ENCODE results near the gene BUD23.
"Not testable (repeated sequence)": the region's sequence is repeated elsewhere in the genome, so short reads cannot be mapped to it uniquely, and the experiment has no call there.

The BUD23 gene

DNA sequence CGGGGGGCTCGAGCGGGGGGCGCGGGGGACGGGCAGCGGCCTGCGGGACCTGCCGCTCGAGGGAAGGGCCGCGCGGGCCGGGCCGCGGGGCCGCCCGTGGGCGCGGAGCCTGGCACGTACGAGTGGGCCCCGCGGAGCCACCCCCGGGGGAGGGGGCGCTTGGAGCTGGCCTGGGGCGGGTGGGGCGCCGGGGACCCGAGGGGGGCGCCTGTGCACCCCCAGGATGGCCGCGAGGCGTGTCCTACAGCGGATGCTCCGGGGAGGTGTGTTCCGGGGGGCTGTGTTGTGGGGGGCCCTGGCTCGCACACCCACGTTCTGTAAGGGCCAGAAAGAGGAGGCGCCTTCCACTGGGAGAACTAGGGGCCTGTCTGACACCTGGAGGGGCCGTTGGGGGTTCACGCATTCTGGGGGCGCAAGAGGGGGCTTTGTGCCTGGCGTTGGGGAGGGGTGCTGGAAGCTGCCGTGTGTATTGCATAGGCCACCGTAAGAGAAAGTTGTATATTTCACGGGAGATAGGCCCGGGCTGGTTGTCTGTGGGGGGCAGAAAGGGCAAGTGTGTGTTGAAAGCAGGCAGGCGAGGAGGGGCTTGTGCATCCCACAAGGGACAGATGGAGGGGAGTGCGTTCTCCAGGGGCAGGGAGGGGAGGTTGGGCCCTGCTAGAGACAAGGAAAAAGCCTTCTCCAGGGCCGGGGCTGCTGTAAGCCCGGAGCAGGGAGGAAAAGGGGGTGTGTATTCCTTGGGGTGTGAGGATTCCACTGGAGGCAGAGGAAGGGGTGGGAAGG lies 15.1 kb upstream of the BUD23 start:
- DNase-seq (ENCODE audit: low spot score): peak; percentile 28
- FAIRE-seq: peak; percentile 20

DNA sequence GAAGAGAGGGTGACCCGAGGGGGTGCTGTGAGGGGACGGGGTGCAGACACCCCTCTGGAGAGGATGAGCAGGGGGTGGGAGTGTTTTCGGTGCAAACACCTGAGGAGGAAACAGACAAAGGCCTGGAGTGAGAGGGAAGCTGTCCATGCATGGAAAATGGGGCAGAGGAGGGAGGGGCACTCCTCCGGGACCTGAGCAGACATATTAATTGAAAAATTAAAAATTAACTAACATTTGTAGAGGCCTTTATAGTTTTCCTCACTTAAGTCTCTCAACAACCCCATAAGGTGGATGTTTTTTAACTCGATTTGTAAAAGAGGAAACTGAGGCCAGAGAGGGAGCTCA lies 14.5 kb upstream of the BUD23 start:
- FAIRE-seq (no peak), DNase-seq (ENCODE audit: low spot score) (no peak)

DNA sequence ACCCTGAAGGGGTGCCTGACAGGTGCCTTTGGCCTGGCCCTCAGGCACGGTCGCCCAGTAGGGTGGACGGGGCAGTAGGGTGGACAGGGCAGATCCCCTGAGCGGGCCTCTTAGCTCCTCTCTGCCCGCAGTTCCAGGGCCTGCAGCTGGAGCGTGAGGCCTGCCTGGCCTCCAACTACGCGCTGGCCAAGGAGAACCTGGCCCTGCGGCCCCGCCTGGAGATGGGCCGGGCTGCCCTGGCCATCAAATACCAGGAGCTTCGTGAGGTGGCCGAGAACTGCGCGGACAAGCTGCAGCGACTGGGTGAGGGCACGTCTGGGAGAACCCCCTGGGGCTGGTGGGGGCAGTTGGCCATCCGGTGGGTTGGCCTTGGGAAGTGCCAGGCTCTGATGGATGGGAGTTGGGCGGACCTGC lies 14.1 kb upstream of the BUD23 start:
- no peak for DNase-seq (ENCODE audit: low spot score)
- no peak for FAIRE-seq

DNA sequence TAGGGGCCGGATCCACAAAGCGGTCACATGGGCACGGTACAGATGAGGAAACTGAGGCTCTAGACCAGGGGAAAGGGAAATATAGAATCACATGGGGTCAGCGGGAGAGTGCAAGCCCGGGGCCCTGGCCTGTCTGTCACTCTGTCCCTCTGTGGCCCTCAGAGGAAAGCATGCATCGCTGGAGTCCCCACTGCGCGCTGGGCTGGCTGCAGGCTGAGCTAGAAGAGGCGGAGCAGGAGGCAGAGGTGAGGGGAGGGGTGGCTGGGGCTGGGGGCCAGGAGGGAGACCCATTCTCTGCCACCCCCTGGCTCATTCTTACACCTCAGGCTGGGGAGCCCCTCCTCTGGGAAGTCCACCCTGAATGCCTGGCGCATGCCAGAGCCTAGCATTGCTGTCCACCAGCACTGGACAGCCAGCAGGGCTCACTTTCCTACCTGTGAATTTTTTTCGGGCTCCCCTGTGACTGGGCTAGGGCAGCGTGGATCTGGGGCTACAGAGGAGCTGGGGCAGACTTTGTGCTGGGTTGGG lies 13.5 kb upstream of the BUD23 start:
- FAIRE-seq: no peak
- no peak for DNase-seq (ENCODE audit: low spot score)

DNA sequence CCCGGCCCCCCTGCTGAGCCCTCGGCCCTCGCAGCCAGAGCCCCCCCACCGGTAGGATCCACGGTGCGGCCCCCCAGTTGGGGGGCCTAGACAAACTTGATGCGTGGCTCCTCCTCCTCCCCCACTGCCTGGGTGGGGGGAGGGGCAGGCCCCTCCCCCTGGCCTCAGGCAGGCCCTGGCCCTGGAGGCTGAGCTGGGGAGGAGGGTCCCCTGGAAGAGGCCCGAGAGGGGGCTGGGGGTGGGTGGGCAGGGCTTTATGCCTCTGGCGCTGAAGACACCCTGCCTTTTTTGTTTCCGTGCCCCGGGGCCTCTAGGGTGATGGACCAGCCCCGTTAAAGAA lies 12.1 kb upstream of the BUD23 start:
- no peak for DNase-seq (ENCODE audit: low spot score)
- FAIRE-seq: no peak

DNA sequence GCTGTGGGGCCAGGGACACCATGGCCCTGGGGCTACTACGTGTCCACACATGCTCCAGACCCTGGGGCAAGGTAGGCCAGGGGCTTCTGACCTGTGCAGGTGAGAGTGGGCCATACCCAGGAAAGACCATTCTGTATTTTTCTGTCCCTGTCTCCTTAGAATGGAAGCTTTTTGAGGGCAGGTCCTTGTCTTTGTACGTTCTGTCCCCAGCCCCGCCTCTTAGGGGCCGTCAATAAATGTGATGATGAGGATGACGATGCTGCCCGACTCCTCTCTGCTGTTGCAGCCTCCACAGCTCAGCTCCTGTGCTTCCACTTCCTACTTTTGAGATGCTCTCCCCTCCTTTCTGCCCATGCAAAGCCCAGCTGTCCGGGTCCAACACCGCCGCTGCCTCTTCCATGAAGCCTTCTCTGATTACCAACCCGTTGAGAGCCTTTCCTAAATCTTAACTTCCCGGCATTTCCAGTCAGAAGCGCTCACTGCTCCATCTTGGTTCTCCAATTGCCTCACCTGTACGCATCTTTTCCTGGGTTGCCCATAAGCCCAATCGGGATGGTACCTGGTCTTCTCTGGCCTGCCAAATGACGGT lies 11.4 kb upstream of the BUD23 start:
- DNase-seq (ENCODE audit: low spot score): no peak
- no peak for FAIRE-seq

DNA sequence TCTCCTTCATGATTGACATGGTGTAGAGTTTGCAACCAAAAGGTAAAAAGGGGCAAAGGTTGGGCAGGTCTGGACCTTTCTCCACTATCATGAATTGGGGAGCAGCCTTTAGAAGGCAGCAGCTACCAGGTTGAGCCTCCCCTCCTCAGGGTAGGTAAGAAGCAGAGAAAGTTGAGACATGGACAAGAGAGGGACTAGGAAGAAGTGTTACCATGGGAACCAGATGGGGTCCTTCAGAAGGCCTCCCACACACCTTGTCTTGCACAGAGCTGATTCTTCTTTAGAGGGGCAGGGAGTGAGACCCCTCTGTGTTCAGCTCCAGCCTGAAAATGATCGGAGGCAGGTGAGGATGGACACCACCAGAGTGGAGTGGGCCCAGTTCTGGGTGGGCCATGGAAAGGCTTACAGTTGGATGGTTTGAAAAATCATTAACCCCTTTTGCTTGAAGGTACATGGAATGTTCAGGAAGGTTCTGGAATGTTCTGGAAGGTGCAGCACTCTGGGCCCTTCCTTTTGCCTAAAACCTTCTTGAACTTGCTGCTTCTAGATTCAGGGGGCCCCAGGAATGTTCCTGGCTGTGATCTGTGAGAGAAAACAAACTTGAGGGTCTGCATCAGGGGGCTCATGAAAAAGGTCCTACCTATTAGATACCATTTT lies 8.8 kb upstream of the BUD23 start:
- no peak for FAIRE-seq
- DNase-seq (ENCODE audit: low spot score): no peak

DNA sequence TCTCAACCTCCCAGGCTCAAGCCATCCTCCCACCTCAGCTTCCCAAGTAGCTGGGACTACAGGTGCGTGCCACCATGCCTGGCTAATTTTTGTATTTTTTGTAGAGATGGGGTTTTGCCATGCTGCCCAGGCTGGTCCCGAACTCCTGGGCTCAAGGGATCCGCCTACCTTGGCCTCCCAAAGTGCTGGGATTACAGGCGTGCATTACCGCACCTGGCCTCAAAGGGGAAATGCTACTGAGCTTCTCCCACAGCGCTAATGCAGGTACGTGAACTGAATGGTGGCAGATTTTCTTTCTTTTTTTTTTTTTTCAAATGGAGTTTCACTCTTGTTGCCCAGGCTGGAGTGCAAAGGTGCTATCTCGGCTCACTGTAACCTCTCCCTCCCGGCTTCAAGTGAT lies 7.3 kb upstream of the BUD23 start:
- not testable (repeated sequence) for FAIRE-seq; DNase-seq (ENCODE audit: low spot score)

DNA sequence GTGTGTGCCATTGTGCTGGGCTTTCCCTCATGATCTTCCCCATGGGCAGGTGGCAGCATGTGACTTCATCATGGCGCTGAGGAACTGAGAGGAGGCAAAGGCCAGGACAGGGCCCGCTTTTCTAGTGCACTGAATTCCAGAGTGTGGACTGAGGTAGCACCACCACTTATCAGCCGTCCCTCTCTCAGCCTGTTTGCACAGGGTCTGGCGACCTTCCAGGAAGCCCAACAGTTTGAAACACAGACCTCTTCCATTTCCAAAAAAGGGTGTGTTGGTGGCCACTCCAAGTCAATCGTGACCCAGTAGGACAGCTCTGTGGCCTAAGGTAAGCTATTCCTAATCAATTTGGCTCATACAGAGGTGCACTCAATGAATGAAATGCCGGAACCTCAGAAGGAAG lies 4.5 kb upstream of the BUD23 start:
- no peak for DNase-seq (ENCODE audit: low spot score)
- no peak for FAIRE-seq

DNA sequence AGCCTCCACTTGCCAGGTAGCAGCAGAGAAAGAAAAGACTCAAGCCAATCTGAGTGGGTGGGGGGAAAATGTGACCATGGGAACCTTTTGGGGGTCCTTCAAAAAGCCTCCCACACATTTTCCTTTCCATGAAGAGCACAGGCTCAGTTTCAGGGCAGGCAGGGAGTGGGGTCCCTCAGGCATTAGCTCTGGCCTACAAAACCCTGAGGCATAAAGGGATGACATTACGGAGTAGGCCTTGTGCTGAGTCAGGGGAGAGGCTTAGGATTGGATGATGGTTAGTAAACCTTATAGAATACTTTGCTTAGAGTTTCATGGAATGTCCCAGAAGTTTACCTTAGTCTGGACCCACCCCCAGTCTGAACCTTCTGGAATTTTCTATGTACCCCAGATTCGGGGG lies 3.7 kb upstream of the BUD23 start:
- no peak for DNase-seq (ENCODE audit: low spot score)
- FAIRE-seq: no peak

DNA sequence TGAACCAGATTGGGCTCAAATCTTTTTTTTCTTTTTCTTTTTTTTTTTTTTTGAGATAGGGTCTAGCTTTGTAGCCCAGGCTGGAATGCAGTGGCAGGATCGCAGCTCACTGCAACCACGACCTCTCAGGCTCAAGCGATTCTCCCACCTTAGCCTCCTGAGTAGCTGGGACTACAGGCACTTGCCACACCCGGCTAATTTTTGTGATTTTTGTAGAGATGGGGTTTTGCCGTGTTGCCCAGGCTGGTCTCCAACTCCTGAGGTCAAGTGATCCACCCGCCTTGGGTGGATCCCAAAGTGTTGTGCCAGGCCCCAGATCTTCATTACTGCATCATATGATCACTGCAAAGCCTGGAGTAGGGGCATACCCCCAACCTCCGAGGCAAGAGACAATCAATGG lies 2.9 kb upstream of the BUD23 start:
- FAIRE-seq: no peak
- no peak for DNase-seq (ENCODE audit: low spot score)

DNA sequence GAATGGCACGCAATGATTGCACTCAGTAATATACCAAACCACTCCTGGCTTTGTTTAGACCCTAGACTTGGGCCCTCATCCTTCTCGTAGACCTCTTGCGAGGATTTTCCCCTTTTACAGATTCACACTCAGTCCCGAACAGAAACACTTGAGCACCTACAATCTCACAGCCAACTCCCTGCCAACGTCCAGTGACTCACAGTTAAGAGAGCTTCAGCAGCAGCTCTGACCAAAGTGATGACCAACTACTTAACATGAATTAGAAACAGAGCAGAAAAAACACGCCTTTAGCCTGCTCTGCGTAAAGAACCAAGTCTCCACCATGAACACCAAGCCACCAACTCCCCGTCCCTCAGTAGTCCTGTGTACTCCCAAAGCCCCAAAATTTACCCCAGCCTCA lies 2.4 kb upstream of the BUD23 start:
- DNase-seq (ENCODE audit: low spot score): no peak
- FAIRE-seq: no peak

DNA sequence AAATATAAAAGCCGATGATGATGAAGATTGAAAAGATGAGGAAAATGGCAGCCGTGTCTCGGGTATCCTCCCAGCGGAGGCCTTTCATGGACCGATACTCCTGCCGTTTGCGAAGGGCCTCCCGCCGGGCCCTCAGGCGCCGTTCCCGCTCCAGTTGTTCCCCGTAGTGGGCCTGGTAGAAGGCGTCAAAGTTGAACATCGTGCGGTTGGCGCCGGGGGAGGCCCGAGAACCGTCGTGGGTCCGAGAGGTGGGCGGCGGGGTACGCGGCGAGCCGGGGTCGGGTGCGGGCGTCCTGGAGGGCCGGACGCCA lies 697 bp upstream of the BUD23 start:
- FAIRE-seq: no peak
- no peak for DNase-seq (ENCODE audit: low spot score)

DNA sequence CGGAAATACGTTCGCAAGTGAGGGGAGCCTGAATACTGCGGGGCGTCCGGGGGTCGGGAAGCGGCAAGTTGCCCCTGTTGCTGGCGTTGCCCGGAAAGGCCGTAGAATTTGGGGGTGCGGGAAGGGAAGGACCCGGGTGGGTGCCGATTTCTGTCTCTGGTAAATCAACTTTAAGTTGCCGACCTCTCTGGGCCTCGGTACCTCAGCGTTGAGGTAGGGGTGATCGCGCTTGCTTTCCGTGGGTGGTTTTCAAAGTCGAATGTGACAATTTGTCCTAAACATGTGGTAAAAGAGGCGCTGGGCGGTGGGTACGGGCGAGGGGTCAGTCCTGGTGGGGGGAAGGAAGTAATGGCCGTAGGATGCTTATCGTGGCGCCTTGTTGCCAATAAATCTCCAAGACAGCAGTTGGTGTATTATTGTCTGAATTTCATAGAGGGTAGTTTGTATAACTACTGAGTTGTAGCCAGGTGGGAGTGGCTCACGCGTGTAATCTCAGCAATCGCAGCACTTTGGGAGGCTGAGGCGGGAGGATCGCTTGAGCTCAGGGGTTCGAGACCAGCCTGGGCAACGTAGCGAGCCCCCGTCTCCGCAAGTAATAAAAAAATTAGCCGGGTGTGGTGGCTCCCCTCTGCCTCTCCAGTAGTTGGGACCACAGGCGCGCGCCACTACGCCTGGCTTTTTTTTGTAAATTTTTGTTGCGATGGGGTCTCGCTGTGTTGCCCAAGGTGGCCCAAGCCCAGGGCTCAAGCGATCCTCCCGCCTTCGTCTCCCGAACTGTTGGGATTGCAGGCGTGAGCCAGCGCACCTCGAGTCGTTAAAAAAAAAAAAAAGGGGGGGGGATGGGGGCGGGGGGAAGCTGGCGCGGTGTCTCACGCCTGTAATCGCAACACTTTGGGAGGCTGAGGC lies 644 bp downstream of the BUD23 start:
- no peak for DNase-seq (ENCODE audit: low spot score)
- no peak for FAIRE-seq

DNA sequence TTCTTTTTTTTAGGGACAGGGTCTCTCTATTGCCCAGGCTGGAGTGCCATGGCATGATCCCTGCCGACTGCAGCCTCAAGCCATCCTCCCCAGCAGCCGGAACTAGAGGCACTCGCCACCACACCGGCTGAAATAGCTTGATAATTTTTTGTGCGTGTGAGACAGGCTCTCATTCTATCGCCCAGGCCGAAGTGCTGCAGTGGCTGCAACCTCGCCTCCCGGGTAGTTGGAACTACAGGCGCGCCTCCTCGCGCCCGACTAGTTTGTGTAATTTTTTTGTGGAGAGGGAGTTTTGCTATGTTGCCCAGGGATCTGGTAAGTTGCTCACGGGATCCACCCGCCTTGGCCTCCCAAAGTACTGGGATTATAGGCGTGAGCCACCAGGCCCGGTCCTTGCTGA lies 1.9 kb downstream of the BUD23 start:
- DNase-seq (ENCODE audit: low spot score): no peak
- no peak for FAIRE-seq

DNA sequence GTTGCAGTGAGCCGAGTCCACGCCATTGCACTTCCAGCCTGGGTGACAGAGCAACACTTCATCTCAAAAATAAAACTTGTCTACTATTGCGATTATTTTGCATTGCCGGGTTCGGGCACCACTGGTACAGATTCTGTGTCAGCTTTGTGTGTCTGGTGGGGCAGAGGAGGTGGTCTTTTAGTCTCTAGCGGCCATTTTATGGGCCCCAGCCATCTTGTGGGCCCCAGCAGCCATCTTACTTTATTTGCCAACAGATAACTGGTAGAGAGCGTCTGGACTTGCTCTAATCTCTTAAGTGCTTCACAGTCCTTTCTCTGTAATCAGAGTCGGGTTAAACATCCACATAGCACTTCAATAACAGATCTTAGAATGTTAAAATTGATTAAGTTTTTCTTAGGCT lies 4.9 kb downstream of the BUD23 start:
- DNase-seq (ENCODE audit: low spot score) (no peak), FAIRE-seq (no peak)

DNA sequence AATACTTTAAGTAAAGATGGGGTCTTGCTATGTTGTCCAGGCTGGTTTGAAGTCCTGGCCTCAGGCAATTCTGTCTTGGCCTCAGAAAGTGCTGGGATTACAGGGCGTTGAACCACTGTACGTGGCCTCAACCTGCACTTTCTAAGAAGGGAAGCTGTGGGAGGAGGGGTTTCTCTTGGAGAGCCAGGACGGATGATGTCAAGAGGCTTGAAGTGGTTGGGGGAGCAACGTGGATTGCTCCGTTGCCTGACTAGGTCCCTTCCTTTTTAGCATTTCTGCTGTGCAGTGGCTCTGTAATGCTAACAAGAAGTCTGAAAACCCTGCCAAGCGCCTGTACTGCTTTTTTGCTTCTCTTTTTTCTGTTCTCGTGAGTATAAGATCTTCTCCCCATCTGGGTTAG lies 7.2 kb downstream of the BUD23 start:
- no peak for FAIRE-seq

DNA sequence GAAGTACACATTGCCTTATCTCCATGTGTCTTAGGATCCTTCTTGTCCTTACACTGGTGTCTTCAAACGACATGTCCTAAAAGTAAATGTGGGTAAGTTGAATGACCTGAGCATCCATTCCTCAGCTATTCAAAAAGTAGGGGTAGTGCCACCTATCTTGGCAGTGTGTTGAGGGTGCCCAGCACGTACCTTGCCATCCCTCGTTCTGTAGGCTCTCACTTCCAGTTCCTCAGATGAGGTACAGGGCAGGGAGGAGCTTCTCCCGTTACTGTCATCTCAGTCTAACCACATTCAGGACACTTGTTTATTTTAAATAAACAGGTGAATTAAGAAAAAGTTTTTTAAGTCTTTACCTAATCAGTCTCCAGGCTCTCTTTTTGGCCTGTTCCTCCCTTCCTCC lies 13.0 kb downstream of the BUD23 start:
- DNase-seq (ENCODE audit: low spot score) (no peak), FAIRE-seq (no peak)

More for the DNA sequence above, 7.2 kb downstream of the BUD23 start:
- DNase-seq (ENCODE audit: low spot score): no peak

DNA sequence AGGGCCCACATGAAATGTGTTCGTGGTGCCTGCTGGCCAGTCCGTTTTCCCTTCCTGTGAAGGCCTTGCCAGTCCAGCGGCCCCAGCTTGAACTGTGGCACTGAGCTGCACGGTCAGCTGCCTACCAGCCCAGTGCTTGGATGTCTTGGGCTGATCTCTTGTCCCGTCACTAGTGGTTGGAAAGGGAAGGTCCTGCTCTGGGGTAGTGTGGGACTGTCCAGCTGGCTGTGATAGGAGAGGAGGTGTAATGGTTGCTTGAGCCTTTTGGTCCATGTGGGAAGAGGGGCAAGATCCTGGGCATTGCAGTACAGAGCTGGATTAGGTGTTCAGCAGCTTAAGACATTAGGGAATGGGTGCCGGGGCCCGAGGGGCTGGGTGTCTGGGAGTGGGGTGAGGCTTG lies 15.0 kb downstream of the BUD23 start:
- FAIRE-seq (no peak), DNase-seq (ENCODE audit: low spot score) (no peak)

DNA sequence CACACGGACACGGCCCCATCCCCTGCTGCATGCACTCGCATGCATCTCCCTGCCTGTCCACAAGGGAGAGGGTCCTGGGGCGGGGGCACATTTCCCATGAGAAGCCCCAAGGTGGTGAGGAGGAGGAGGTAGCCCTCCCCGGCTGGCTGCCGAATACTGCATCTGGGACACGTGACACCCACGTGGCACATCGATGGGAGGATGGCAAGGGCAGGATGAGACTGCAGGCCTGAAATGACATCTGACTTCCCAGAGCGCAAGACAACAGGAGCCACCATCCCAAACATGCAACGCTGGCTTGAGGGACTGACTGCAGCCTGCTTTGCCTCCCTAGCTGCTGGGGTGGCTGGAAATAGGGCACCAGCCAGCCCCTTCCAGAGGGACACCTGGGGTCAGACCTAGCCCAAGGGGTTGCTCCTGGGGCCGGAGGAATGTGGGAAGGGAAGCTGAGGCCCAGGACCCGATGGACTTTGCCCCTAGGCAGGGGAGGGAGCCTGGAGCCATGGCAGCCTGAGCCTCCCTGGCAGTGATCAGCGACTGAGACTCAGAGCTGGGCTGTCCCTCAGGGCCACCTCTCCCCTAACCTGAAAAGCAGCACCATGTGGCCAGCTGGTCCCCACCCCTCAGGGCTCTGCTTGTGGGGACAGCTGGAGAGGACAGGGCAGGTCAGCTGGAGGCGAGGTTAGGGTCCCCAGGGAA lies 16.1 kb downstream of the BUD23 start:
- DNase-seq (ENCODE audit: low spot score) (no peak), FAIRE-seq (no peak)

DNA sequence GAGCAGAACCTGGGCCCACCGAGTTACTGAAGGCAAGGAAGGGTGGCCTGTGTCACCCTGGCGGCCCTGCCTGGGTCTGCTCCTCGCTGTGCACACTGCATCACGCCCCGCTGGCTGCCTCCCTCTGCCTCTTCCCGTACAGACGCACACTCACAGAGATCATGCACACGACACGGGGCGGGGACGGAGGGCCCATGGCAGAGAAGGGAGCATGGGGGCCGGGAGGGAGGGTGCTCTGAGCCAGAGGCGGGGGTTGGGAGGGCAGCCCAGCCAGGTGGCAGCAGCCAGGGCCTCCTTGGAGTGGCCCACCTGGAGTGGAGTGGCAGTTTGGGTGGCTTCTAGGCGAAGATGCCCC lies 16.6 kb downstream of the BUD23 start:
- DNase-seq (ENCODE audit: low spot score) (no peak), FAIRE-seq (no peak)

Measured in urothelium cell line (cell line).